ENCODE measurements around the gene DPYSL4.

DPYSL4 gene

GRCh38 chr10:132206377-132206745, 19.6 kb downstream of the DPYSL4 start:
- Histone ChIP-seq H3K36me3 (replicated peaks) (no peaks in the 10 kb centered on the region), H3K27me3 (replicated peaks) (no peaks in the 10 kb centered on the region), H3K4me3 (ENCODE audit: low read depth, low read length) (no peak overlapping the region), H3K27ac (no peak overlapping the region)
- no peak for DNase-seq
- TF ChIP-seq CTCF (IDR thresholded peaks at IDR 0.05; ENCODE audit: low read depth, low read length, missing control alignments): no peak
- in situ Hi-C loops (cut with HindIII; ENCODE audit: low pct_ligation_motif_present, low sequenced_read_pairs): no loop called here

GRCh38 chr10:132206806-132207535, 20.2 kb downstream of the DPYSL4 start:
- H3K27me3 ChIP-seq (replicated peaks): no peaks in the 10 kb centered on the region
- no peak for TF ChIP-seq CTCF (IDR thresholded peaks at IDR 0.05; ENCODE audit: low read depth, low read length, missing control alignments)
- in situ Hi-C loops (cut with HindIII; ENCODE audit: low pct_ligation_motif_present, low sequenced_read_pairs): no loop called here

GRCh38 chr10:132207536-132208461, 21.1 kb downstream of the DPYSL4 start:
- no peak overlapping the region for H3K4me3 ChIP-seq (ENCODE audit: low read depth, low read length)
- no peak for TF ChIP-seq CTCF (IDR thresholded peaks at IDR 0.05; ENCODE audit: low read depth, low read length, missing control alignments)
- in situ Hi-C loops (cut with HindIII; ENCODE audit: low pct_ligation_motif_present, low sequenced_read_pairs): no loop called here
- H3K27ac ChIP-seq: no peak overlapping the region
- H3K36me3 ChIP-seq (replicated peaks): no peaks in the 10 kb centered on the region
- H3K27me3 ChIP-seq (replicated peaks): no peaks in the 10 kb centered on the region
- DNase-seq: no peak

More at GRCh38 chr10:132206806-132207535, 20.2 kb downstream of the DPYSL4 start:
- Histone ChIP-seq H3K36me3 (replicated peaks) (no peaks in the 10 kb centered on the region), H3K27ac (no peak overlapping the region), H3K4me3 (ENCODE audit: low read depth, low read length) (no peak overlapping the region)
- no peak for DNase-seq

- no peaks in the 10 kb centered on the region for H3K27me3 ChIP-seq (replicated peaks)
- in situ Hi-C loops (cut with HindIII; ENCODE audit: low pct_ligation_motif_present, low sequenced_read_pairs): no loop called here
- no peak overlapping the region for H3K4me3 ChIP-seq (ENCODE audit: low read depth, low read length)
- H3K36me3 ChIP-seq (replicated peaks): no peaks in the 10 kb centered on the region
- no peak overlapping the region for H3K27ac ChIP-seq
- TF ChIP-seq CTCF (IDR thresholded peaks at IDR 0.05; ENCODE audit: low read depth, low read length, missing control alignments): no peak
- no peak for DNase-seq
Observed at GRCh38 chr10:132208462-132209050, 21.8 kb downstream of the DPYSL4 start.

- H3K27me3 ChIP-seq (replicated peaks): no peaks in the 10 kb centered on the region
- no peak overlapping the region for H3K27ac ChIP-seq
- DNase-seq: no peak
- no peaks in the 10 kb centered on the region for H3K36me3 ChIP-seq (replicated peaks)
- in situ Hi-C loops (cut with HindIII; ENCODE audit: low pct_ligation_motif_present, low sequenced_read_pairs): no loop called here
- TF ChIP-seq CTCF (IDR thresholded peaks at IDR 0.05; ENCODE audit: low read depth, low read length, missing control alignments): no peak
- H3K4me3 ChIP-seq (ENCODE audit: low read depth, low read length): no peak overlapping the region
Observed at GRCh38 chr10:132209130-132209529, 22.4 kb downstream of the DPYSL4 start.

All from brain microvascular endothelial cell (primary cell).